IMR-90 (cell line): Measurements from ENCODE around the gene MICAL3. TPM values are rescaled to one million over a fixed set of nuclear protein-coding genes. Genes with fewer than 3 reads are reported as not detected.

Source experiments
- ATAC-seq: fragments of 200-7000 bp; cut with Tn5 transposase; 2 replicates; pipeline ENCODE4 v1.9.1; 2020; ENCODE audit warnings: low read depth, mild to moderate bottlenecking, moderate library complexity
- BruUV-seq: library from RNA; stranded (reverse); fragments of 400-500 nt; replicated peaks from 2 replicates; lab custom pipeline; 2021; lab: Mats Ljungman, UMichigan
- CTCF ChIA-PET: fragments of 300-600 bp; formaldehyde crosslinking; extraction: SDS; loops from one replicate; lab custom pipeline; 2021; ENCODE audit warnings: antibody characterized with exemption; lab: Yijun Ruan, JAX
- POLR2A ChIA-PET: fragments of 300-600 bp; sonication (Branson Sonifier 250); formaldehyde crosslinking; loops from one replicate; lab custom pipeline; 2022; ENCODE audit warnings: antibody characterized with exemption; ENCODE audit not compliant: unreplicated experiment; lab: Charles Lee
- DNase-seq: peaks from one replicate; pipeline ENCODE4 v3.0.0; 2013
- H2AFZ ChIP-seq: replicated peaks from 2 replicates; pipeline ENCODE3; 2013; ENCODE audit warnings: low read length, mild to moderate bottlenecking; ENCODE audit not compliant: poor library complexity
- H2AK5ac ChIP-seq: 2 replicates; pipeline ENCODE4 v1.6.1; 2013; ENCODE audit warnings: low read depth, low read length, inconsistent platforms
- H2AK9ac ChIP-seq: replicated peaks from 2 replicates; pipeline ENCODE3; 2013; ENCODE audit warnings: mild to moderate bottlenecking, low read depth, low read length, moderate library complexity; ENCODE audit not compliant: poor library complexity
- H2BK120ac ChIP-seq: 2 replicates; pipeline ENCODE4 v1.6.1; 2013; ENCODE audit warnings: low read depth, low read length, inconsistent platforms
- H2BK15ac ChIP-seq: 3 replicates; pipeline ENCODE4 v1.6.1; 2013; ENCODE audit warnings: low read depth, low read length, inconsistent platforms
- H2BK20ac ChIP-seq: 2 replicates; pipeline ENCODE4 v1.6.1; 2013; ENCODE audit warnings: low read depth, mild to moderate bottlenecking, inconsistent platforms, low read length, moderate library complexity
- H2BK5ac ChIP-seq: 2 replicates; pipeline ENCODE4 v1.6.1; 2013; ENCODE audit warnings: mild to moderate bottlenecking, low read depth, low read length, inconsistent platforms; ENCODE audit not compliant: poor library complexity, severe bottlenecking
- H3K14ac ChIP-seq: replicated peaks from 2 replicates; pipeline ENCODE4 v1.6.1; 2013; ENCODE audit warnings: low read depth, low read length, inconsistent platforms
- H3K18ac ChIP-seq: 2 replicates; pipeline ENCODE4 v1.6.1; 2013; ENCODE audit warnings: low read depth, low read length, control low read depth
- H3K23ac ChIP-seq: 2 replicates; pipeline ENCODE4 v1.6.1; 2013; ENCODE audit warnings: low read depth, low read length, inconsistent platforms
- H3K27ac ChIP-seq: 2 replicates; pipeline ENCODE4 v1.5.1; 2013; ENCODE audit warnings: mild to moderate bottlenecking, control low read depth, low read length; ENCODE audit not compliant: insufficient read depth
- H3K27me3 ChIP-seq: 2 replicates; pipeline ENCODE4 v1.6.1; 2013; ENCODE audit warnings: low read length; ENCODE audit not compliant: control insufficient read depth, insufficient read depth
- H3K36me3 ChIP-seq: 2 replicates; pipeline ENCODE4 v1.6.1; 2013; ENCODE audit warnings: low read length, mixed read lengths; ENCODE audit not compliant: control insufficient read depth, insufficient read depth
- H3K4ac ChIP-seq: 2 replicates; pipeline ENCODE4 v1.6.1; 2013; ENCODE audit warnings: low read depth, low read length, inconsistent platforms
- H3K4me1 ChIP-seq: 2 replicates; pipeline ENCODE4 v1.6.1; 2013; ENCODE audit warnings: low read length, mixed read lengths; ENCODE audit not compliant: control insufficient read depth, insufficient read depth
- H3K4me2 ChIP-seq: 2 replicates; pipeline ENCODE4 v1.6.1; 2013; ENCODE audit warnings: low read depth, mild to moderate bottlenecking, control low read depth, low read length, moderate library complexity
- H3K4me3 ChIP-seq: 2 replicates; pipeline ENCODE4 v1.5.1; 2013; ENCODE audit warnings: low read depth, mild to moderate bottlenecking, control low read depth, low read length, moderate library complexity; ENCODE audit not compliant: insufficient read depth
- H3K56ac ChIP-seq: 2 replicates; pipeline ENCODE4 v1.6.1; 2013; ENCODE audit warnings: low read length, inconsistent platforms; ENCODE audit not compliant: insufficient read depth; ENCODE audit errors: extremely low read depth
- H3K79me1 ChIP-seq, 2 experiments: 2 replicates each; pipeline ENCODE4 v1.6.1; 2013; ENCODE audit warnings: low read length in 2 of 2, inconsistent platforms in 1 of 2, low read depth in 1 of 2
- H3K9ac ChIP-seq: 2 replicates; pipeline ENCODE4 v1.6.1; 2013; ENCODE audit warnings: low read depth, low read length, control low read depth
- H3K9me1 ChIP-seq: 2 replicates; pipeline ENCODE4 v1.6.1; 2013; ENCODE audit warnings: low read length, inconsistent platforms; ENCODE audit not compliant: insufficient read depth
- H3K9me3 ChIP-seq: 2 replicates; pipeline ENCODE4 v1.6.1; 2013; ENCODE audit warnings: low read length; ENCODE audit not compliant: control insufficient read depth, insufficient read depth
- H4K20me1 ChIP-seq: 2 replicates; pipeline ENCODE4 v1.6.1; 2013; ENCODE audit warnings: low read length, inconsistent platforms; ENCODE audit not compliant: insufficient read depth
- H4K5ac ChIP-seq: 2 replicates; pipeline ENCODE4 v1.6.1; 2013; ENCODE audit warnings: mild to moderate bottlenecking, low read depth, low read length, control low read depth
- H4K8ac ChIP-seq, 2 experiments: 2 replicates each; pipeline ENCODE4 v1.6.1; 2013; ENCODE audit warnings: low read depth in 2 of 2, low read length in 2 of 2, control low read depth in 1 of 2, inconsistent platforms in 1 of 2
- H4K91ac ChIP-seq: 2 replicates; pipeline ENCODE4 v1.6.1; 2013; ENCODE audit warnings: low read depth, low read length, inconsistent platforms; ENCODE audit not compliant: insufficient read depth
- MAZ ChIP-seq: IDR thresholded peaks from 2 replicates; pipeline ENCODE4 v1.6.1; 2012; ENCODE audit warnings: low read depth, mild to moderate bottlenecking, low read length, improper control_type of control experiment, moderate library complexity, borderline replicate concordance
- SMC3 ChIP-seq: fragments of 150-350 bp; IDR thresholded peaks from 2 replicates; pipeline ENCODE4 v1.6.1; 2016; ENCODE audit warnings: low read depth, mild to moderate bottlenecking, antibody characterized with exemption, low read length, moderate library complexity
- WGBS, 2 experiments: methylation state at CpG; one replicate each; pipeline versions ENCODE4 v1.1.5 to v1.1.7; 2013; ENCODE audit warnings: missing lambda C conversion rate in 2 of 2; ENCODE audit not compliant: insufficient read length in 1 of 2; ENCODE audit errors: extremely low coverage in 2 of 2; 5-methylcytosine and 5-hydroxymethylcytosine counted together
- dilution Hi-C: fragments of 300-500 bp; cut with HindIII; formaldehyde crosslinking; loops from one replicate; pipeline ENCODE4 v1.14.3; 2018; ENCODE audit warnings: low sequenced_read_pairs; ENCODE audit not compliant: unreplicated experiment
- in situ Hi-C: fragments of 300-500 bp; cut with MboI; formaldehyde crosslinking; loops from 3 replicates; pipeline ENCODE4 v1.14.3; 2019; ENCODE audit warnings: low sequenced_read_pairs, inconsistent platforms, mixed read lengths
- intact Hi-C: fragments of 100-400 bp; cut with micrococcal nuclease; formaldehyde crosslinking; loops from 2 replicates; pipeline ENCODE4 v1.10.0; 2022
- polyA plus RNA-seq, 3 experiments: library from polyadenylated mRNA; depleted of rRNA; stranded (reverse); fragments of >200 nt; gene quantifications; 2 replicates each; pipeline ENCODE4 v1.2.3, GENCODE V29; 2012; ENCODE audit warnings: low replicate concordance in 1 of 3
- total RNA-seq: library from RNA; depleted of rRNA; stranded (reverse); fragments of >200 nt; gene quantifications from 2 replicates; pipeline ENCODE4 v1.2.3, GENCODE V29; 2012
- TF ChIP-seq, protein P1 (sequence below): conservative IDR thresholded peaks from 2 replicates; pipeline ENCODE4 v1.5.1; 2012; ENCODE audit warnings: mild to moderate bottlenecking, low read depth, low read length, improper control_type of control experiment

Gene MICAL3
- total and polyA plus RNA-seq, 2 of the 4 experiments (the other 2 are of a cell fraction): 17.6 to 26.8 TPM

DNA sequence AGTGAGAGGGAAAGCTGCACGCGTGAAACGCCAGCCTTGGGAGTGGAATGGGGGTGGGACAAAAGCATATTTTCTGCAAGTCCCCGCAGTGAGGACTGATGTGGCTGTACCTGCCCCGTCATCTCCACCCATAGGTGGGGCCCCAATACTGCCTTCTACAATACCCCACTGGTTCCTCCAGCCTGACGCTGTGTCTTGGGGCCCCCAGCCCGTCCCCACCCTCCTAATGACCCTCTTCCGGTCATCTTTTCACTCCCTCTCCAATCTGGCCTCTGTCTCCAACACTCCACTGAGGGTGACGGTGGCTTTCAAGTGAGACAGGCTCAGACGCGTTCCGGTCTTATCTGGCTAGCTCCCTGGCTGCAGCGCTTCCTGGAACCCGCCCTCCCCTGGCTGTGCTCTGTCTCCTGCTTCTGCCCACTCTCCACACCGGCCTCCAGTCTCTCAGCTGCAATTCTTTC is 104.2 kb downstream of the MICAL3 start:
- H2BK5ac ChIP-seq: no peak overlapping the region

More for the DNA sequence above, 104.2 kb downstream of the MICAL3 start:
- ChIA-PET CTCF (interaction anchor here (0.6 kb wide), 1 partner anchor 55 kb away, joined by 4 read pairs; no protein-coding TSS in a partner anchor), POLR2A (no interaction called here)
- Histone ChIP-seq H3K9me3 (no peaks in the 10 kb centered on the region), H3K4me1 (peaks cover 33% of the 10 kb centered on the region), H4K8ac (peak overlapping the region in 1 of 2 experiments; percentile 0; a peak in 1 of 4 replicates), H4K5ac (peak overlapping the region; percentile 63; the same call in 1 of the 2 replicates), H2AK9ac (peak overlapping the region; percentile 35), H3K4me2 (peak overlapping the region; percentile 63), H3K9ac (no peak overlapping the region), H2BK120ac (peak overlapping the region; percentile 18; the same call in 1 of the 2 replicates), H3K36me3 (no peaks in the 10 kb centered on the region), H3K14ac (0 out of 2 replicates have a peak overlapping the region, but pooled peaks have one; percentile 65), H3K18ac (peak overlapping the region; percentile 47; the same call in 1 of the 2 replicates), H2AFZ (peak overlapping the region; percentile 37), H4K20me1 (peaks cover 89% of the 10 kb centered on the region), H2BK20ac (peak overlapping the region; percentile 71), H3K4ac (peak overlapping the region; percentile 43; the same call in 1 of the 2 replicates), H3K4me3 (no peak overlapping the region), H3K79me1 (peaks cover 59 to 97% of the 10 kb centered on the region in 2 experiments), H3K23ac (0 out of 2 replicates have a peak overlapping the region, but pooled peaks have one; percentile 34), H3K9me1 (peaks cover 41% of the 10 kb centered on the region), H3K56ac (no peak overlapping the region), H2BK15ac (no peak overlapping the region), H3K27me3 (no peaks in the 10 kb centered on the region), H4K91ac (peak overlapping the region; percentile 46; the same call in 1 of the 2 replicates), H3K27ac (no peak overlapping the region), H2AK5ac (peak overlapping the region; percentile 74)
- ATAC-seq (peak; percentile 63), DNase-seq (peak; percentile 62)
- dilution Hi-C loops (no loop called here), in situ Hi-C loops (no loop called here), intact Hi-C loops (loop anchor here (5.0 kb wide), 1 partner anchor 52 kb away; no protein-coding TSS in a partner anchor)
- TF ChIP-seq, protein P1, sequence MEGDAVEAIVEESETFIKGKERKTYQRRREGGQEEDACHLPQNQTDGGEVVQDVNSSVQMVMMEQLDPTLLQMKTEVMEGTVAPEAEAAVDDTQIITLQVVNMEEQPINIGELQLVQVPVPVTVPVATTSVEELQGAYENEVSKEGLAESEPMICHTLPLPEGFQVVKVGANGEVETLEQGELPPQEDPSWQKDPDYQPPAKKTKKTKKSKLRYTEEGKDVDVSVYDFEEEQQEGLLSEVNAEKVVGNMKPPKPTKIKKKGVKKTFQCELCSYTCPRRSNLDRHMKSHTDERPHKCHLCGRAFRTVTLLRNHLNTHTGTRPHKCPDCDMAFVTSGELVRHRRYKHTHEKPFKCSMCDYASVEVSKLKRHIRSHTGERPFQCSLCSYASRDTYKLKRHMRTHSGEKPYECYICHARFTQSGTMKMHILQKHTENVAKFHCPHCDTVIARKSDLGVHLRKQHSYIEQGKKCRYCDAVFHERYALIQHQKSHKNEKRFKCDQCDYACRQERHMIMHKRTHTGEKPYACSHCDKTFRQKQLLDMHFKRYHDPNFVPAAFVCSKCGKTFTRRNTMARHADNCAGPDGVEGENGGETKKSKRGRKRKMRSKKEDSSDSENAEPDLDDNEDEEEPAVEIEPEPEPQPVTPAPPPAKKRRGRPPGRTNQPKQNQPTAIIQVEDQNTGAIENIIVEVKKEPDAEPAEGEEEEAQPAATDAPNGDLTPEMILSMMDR: 0 out of 2 replicates have a peak, but pooled peaks have one; percentile 2
- TF ChIP-seq MAZ (peak; percentile 14; the same call in 1 of the 2 replicates), SMC3 (no peak)
- BruUV-seq: no TSS peak
- WGBS, 2 experiments: 9% methylated on average over 9 of the region's 15 CpGs; no CpG with 5 or more reads in 1 of the 2 experiments
